ENCODE data around the gene SLC31A1. TPM values are rescaled to one million over a fixed set of nuclear protein-coding genes. Genes with fewer than 3 reads are reported as not detected.
A peak's percentile ranks its signal among the peaks of the same experiment; 100 is the strongest.
"Not testable (repeated sequence)": the region's sequence is repeated elsewhere in the genome, so short reads cannot be mapped to it uniquely, and the experiment has no call there.

The SLC31A1 gene
- total RNA-seq, 1 experiment from 2014 or later: 13.9 TPM

- H3K4me3 ChIP-seq: peak within 1 kb of the TSS; percentile 94
- H3K36me3 ChIP-seq: peaks cover 73% of the 10 kb centered on the region
- no peaks in the 10 kb centered on the region for H3K27me3 ChIP-seq
- no peaks in the 10 kb centered on the region for H3K9me3 ChIP-seq
- peak; percentile 95 for DNase-seq
These were observed 54.1 kb downstream of the SLC31A1 start, which contains the start of the genes CDC26 and PRPF4 for GRCh38 chr9:113275157-113276131. Gene CDC26, minus strand, starts transcription at chr9:113275572. Its CDS starts 3,065 bp downstream, at chr9:113272507. Gene PRPF4, plus strand, starts transcription at chr9:113275658. Its CDS starts 86 bp downstream, at chr9:113275744.

- H3K9me3 ChIP-seq: no peaks in the 10 kb centered on the region
- H3K27me3 ChIP-seq: no peaks in the 10 kb centered on the region
- no peak for DNase-seq
- no peak overlapping the region for H3K4me3 ChIP-seq
- H3K36me3 ChIP-seq: peaks cover 74% of the 10 kb centered on the region
These were observed 57.5 kb downstream of the SLC31A1 start for GRCh38 chr9:113278840-113279239.

GRCh38 chr9:113281356-113281755, 60.0 kb downstream of the SLC31A1 start:
- Histone ChIP-seq H3K9me3 (no peaks in the 10 kb centered on the region), H3K27me3 (no peaks in the 10 kb centered on the region), H3K36me3 (peaks cover 83% of the 10 kb centered on the region), H3K4me3 (no peak overlapping the region)
- no peak for DNase-seq

- Histone ChIP-seq H3K9me3 (no peaks in the 10 kb centered on the region), H3K27me3 (no peaks in the 10 kb centered on the region), H3K4me3 (no peak overlapping the region), H3K36me3 (peaks cover 91% of the 10 kb centered on the region)
- DNase-seq: no peak
These were observed 67.7 kb downstream of the SLC31A1 start for GRCh38 chr9:113289091-113289490.

- Histone ChIP-seq H3K36me3 (peaks cover 83% of the 10 kb centered on the region), H3K9me3 (no peaks in the 10 kb centered on the region), H3K4me3 (no peak overlapping the region), H3K27me3 (no peaks in the 10 kb centered on the region)
- DNase-seq: no peak
These were observed 68.8 kb downstream of the SLC31A1 start for GRCh38 chr9:113290052-113290607.

GRCh38 chr9:113293285-113293878, 72.0 kb downstream of the SLC31A1 start:
- peak; percentile 34 for DNase-seq
- peaks cover 56% of the 10 kb centered on the region for H3K36me3 ChIP-seq
- H3K9me3 ChIP-seq: no peaks in the 10 kb centered on the region
- H3K27me3 ChIP-seq: no peaks in the 10 kb centered on the region
- H3K4me3 ChIP-seq: no peak overlapping the region

GRCh38 chr9:113296247-113296646, 74.9 kb downstream of the SLC31A1 start:
- not testable (repeated sequence) for H3K27me3 ChIP-seq, DNase-seq, H3K9me3 ChIP-seq, H3K4me3 ChIP-seq
- H3K36me3 ChIP-seq: peaks cover 27% of the 10 kb centered on the region

GRCh38 chr9:113296796-113297558, 75.6 kb downstream of the SLC31A1 start:
- H3K4me3 ChIP-seq: no peak overlapping the region
- no peaks in the 10 kb centered on the region for H3K9me3 ChIP-seq
- H3K27me3 ChIP-seq: no peaks in the 10 kb centered on the region
- peaks cover 20% of the 10 kb centered on the region for H3K36me3 ChIP-seq
- no peak for DNase-seq

GRCh38 chr9:113298311-113298710, 77.0 kb downstream of the SLC31A1 start:
- no peak for DNase-seq
- Histone ChIP-seq H3K9me3 (no peaks in the 10 kb centered on the region), H3K36me3 (peaks cover 7% of the 10 kb centered on the region), H3K27me3 (no peaks in the 10 kb centered on the region), H3K4me3 (no peak overlapping the region)

- DNase-seq: no peak
- Histone ChIP-seq H3K9me3 (no peaks in the 10 kb centered on the region), H3K27me3 (no peaks in the 10 kb centered on the region), H3K36me3 (peaks cover under 1% of the 10 kb centered on the region), H3K4me3 (no peak overlapping the region)
These were observed 77.8 kb downstream of the SLC31A1 start for GRCh38 chr9:113298924-113299770.

GRCh38 chr9:113299800-113300292, 78.5 kb downstream of the SLC31A1 start:
- Histone ChIP-seq H3K9me3 (no peaks in the 10 kb centered on the region), H3K27me3 (no peaks in the 10 kb centered on the region), H3K36me3 (no peaks in the 10 kb centered on the region), H3K4me3 (no peak overlapping the region)
- DNase-seq: no peak

- H3K9me3 ChIP-seq: no peaks in the 10 kb centered on the region
- H3K27me3 ChIP-seq: no peaks in the 10 kb centered on the region
- no peak overlapping the region for H3K4me3 ChIP-seq
- no peak for DNase-seq
- H3K36me3 ChIP-seq: no peaks in the 10 kb centered on the region
These were observed 80.2 kb downstream of the SLC31A1 start for GRCh38 chr9:113301548-113301947.

GRCh38 chr9:113302792-113303418, 81.6 kb downstream of the SLC31A1 start, which contains the start of gene RNF183:
Gene RNF183, minus strand, starts transcription at chr9:113303376. Its CDS starts 5,192 bp downstream, at chr9:113298184.
- no peaks in the 10 kb centered on the region for H3K9me3 ChIP-seq
- no peaks in the 10 kb centered on the region for H3K36me3 ChIP-seq
- no peaks in the 10 kb centered on the region for H3K27me3 ChIP-seq
- no peak within 1 kb of the TSS for H3K4me3 ChIP-seq
- DNase-seq: no peak

- no peak overlapping the region for H3K4me3 ChIP-seq
- H3K36me3 ChIP-seq: no peaks in the 10 kb centered on the region
- no peaks in the 10 kb centered on the region for H3K27me3 ChIP-seq
- H3K9me3 ChIP-seq: no peaks in the 10 kb centered on the region
- DNase-seq: no peak
These were observed 85.2 kb downstream of the SLC31A1 start for GRCh38 chr9:113306566-113306965.

- H3K36me3 ChIP-seq: no peaks in the 10 kb centered on the region
- no peak for DNase-seq
These were observed 86.1 kb downstream of the SLC31A1 start for GRCh38 chr9:113307396-113307975.

More at GRCh38 chr9:113307396-113307975, 86.1 kb downstream of the SLC31A1 start:
- H3K9me3 ChIP-seq: no peaks in the 10 kb centered on the region
- no peaks in the 10 kb centered on the region for H3K27me3 ChIP-seq
- no peak overlapping the region for H3K4me3 ChIP-seq

Measured in MG63 (cell line).